ENCODE measurements around the gene CYREN. TPM values are rescaled to one million over a fixed set of nuclear protein-coding genes. Genes with fewer than 3 reads are reported as not detected.

The CYREN gene
- total and polyA plus RNA-seq, 9 of the 15 experiments (the other 6 are each of a cell fraction or from before 2014, with no cell fraction given), result 13.9 to 108 (median 88.8) TPM

DNA sequence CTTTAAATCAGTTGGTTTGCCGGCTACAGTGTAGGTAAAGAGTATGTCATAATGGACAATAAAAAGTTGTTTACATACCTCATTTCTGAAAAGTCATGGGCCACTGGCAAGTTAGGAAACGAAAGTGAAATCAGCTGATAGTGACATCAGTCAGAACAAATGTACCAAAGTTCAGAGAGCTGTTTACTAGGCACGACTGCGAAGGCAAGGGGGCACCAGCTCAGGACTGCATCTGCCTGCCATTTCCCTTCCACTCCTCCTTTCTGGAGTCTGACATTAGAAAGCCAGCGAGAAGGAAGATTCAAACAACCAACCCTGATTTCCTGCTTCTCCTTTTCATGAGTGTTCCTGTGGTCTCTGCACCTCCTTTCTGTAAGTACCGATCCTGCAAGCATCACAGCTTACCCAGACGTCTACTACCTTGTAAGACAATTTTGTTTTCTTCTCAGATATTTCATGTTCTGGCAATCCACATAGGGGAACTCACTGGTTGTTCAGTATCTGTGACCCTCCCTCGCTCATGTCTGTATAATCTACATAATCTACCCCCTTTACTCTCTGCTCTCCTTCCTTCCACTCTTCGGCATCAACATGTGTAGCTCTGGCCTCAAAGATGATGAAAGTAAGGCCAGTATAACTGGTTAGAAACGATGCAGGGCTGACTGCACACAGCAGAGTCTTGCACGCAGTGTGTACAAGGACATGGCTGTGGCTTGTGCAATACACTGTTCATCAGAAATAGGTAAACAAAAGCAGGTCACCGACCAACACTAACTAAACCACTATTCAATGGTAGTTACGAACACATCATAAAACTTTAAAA is 22.4 kb downstream of the CYREN start, which contains the start of gene TMEM140 (continued):
- TF ChIP-seq, protein P1, sequence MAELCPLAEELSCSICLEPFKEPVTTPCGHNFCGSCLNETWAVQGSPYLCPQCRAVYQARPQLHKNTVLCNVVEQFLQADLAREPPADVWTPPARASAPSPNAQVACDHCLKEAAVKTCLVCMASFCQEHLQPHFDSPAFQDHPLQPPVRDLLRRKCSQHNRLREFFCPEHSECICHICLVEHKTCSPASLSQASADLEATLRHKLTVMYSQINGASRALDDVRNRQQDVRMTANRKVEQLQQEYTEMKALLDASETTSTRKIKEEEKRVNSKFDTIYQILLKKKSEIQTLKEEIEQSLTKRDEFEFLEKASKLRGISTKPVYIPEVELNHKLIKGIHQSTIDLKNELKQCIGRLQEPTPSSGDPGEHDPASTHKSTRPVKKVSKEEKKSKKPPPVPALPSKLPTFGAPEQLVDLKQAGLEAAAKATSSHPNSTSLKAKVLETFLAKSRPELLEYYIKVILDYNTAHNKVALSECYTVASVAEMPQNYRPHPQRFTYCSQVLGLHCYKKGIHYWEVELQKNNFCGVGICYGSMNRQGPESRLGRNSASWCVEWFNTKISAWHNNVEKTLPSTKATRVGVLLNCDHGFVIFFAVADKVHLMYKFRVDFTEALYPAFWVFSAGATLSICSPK (IDR thresholded peaks at IDR 0.05; ENCODE audit: borderline replicate concordance), result no peak
- TF ChIP-seq CREM (IDR thresholded peaks at IDR 0.05; ENCODE audit: low read depth), result no peak
- no peak for TF ChIP-seq ZNF79 (CRISPR knock-in tag; IDR thresholded peaks at IDR 0.05; ENCODE audit: low read depth)
- TF ChIP-seq, protein P2, sequence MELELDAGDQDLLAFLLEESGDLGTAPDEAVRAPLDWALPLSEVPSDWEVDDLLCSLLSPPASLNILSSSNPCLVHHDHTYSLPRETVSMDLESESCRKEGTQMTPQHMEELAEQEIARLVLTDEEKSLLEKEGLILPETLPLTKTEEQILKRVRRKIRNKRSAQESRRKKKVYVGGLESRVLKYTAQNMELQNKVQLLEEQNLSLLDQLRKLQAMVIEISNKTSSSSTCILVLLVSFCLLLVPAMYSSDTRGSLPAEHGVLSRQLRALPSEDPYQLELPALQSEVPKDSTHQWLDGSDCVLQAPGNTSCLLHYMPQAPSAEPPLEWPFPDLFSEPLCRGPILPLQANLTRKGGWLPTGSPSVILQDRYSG (tag; conservative IDR thresholded peaks at IDR 0.05; ENCODE audit: low read depth), result no peak
- TF ChIP-seq, protein P3, sequence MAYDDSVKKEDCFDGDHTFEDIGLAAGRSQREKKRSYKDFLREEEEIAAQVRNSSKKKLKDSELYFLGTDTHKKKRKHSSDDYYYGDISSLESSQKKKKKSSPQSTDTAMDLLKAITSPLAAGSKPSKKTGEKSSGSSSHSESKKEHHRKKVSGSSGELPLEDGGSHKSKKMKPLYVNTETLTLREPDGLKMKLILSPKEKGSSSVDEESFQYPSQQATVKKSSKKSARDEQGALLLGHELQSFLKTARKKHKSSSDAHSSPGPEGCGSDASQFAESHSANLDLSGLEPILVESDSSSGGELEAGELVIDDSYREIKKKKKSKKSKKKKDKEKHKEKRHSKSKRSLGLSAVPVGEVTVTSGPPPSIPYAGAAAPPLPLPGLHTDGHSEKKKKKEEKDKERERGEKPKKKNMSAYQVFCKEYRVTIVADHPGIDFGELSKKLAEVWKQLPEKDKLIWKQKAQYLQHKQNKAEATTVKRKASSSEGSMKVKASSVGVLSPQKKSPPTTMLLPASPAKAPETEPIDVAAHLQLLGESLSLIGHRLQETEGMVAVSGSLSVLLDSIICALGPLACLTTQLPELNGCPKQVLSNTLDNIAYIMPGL (CRISPR knock-in tag; IDR thresholded peaks at IDR 0.05), result no peak
- no peak for TF ChIP-seq BDP1 (IDR thresholded peaks at IDR 0.05; ENCODE audit: insufficient read depth, insufficient read length)
- no peak for TF ChIP-seq ZBTB1 (CRISPR knock-in tag; IDR thresholded peaks at IDR 0.05; ENCODE audit: borderline replicate concordance, low read depth)
- peak; percentile 32 to 72; a peak in 2 of 4 replicates for TF ChIP-seq FOXA3 (CRISPR knock-in tag; conservative IDR thresholded peaks at IDR 0.05 in 1 of 2, IDR thresholded peaks at IDR 0.05 in 1 of 2)
- no peak for TF ChIP-seq MEF2D (tag; conservative IDR thresholded peaks at IDR 0.05; ENCODE audit: low read depth)
- TF ChIP-seq RBM17 (IDR thresholded peaks at IDR 0.05; ENCODE audit: borderline replicate concordance, low read depth, low read length), result no peak
- TF ChIP-seq, protein P4, sequence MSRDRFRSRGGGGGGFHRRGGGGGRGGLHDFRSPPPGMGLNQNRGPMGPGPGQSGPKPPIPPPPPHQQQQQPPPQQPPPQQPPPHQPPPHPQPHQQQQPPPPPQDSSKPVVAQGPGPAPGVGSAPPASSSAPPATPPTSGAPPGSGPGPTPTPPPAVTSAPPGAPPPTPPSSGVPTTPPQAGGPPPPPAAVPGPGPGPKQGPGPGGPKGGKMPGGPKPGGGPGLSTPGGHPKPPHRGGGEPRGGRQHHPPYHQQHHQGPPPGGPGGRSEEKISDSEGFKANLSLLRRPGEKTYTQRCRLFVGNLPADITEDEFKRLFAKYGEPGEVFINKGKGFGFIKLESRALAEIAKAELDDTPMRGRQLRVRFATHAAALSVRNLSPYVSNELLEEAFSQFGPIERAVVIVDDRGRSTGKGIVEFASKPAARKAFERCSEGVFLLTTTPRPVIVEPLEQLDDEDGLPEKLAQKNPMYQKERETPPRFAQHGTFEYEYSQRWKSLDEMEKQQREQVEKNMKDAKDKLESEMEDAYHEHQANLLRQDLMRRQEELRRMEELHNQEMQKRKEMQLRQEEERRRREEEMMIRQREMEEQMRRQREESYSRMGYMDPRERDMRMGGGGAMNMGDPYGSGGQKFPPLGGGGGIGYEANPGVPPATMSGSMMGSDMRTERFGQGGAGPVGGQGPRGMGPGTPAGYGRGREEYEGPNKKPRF (IDR thresholded peaks at IDR 0.05; ENCODE audit: low read depth, low read length), result no peak
- no peak for TF ChIP-seq TFAM (CRISPR knock-in tag; conservative IDR thresholded peaks at IDR 0.05)
- TF ChIP-seq ZNF696 (CRISPR knock-in tag; conservative IDR thresholded peaks at IDR 0.05), result no peak
- TF ChIP-seq SAP30 (IDR thresholded peaks at IDR 0.05; ENCODE audit: borderline replicate concordance, insufficient read depth, low read depth, low read length, poor library complexity, severe bottlenecking), result no peak
- TF ChIP-seq ASH1L (IDR thresholded peaks at IDR 0.05; ENCODE audit: borderline replicate concordance, low read depth, partially characterized antibody), result no peak
- TF ChIP-seq, protein P5, sequence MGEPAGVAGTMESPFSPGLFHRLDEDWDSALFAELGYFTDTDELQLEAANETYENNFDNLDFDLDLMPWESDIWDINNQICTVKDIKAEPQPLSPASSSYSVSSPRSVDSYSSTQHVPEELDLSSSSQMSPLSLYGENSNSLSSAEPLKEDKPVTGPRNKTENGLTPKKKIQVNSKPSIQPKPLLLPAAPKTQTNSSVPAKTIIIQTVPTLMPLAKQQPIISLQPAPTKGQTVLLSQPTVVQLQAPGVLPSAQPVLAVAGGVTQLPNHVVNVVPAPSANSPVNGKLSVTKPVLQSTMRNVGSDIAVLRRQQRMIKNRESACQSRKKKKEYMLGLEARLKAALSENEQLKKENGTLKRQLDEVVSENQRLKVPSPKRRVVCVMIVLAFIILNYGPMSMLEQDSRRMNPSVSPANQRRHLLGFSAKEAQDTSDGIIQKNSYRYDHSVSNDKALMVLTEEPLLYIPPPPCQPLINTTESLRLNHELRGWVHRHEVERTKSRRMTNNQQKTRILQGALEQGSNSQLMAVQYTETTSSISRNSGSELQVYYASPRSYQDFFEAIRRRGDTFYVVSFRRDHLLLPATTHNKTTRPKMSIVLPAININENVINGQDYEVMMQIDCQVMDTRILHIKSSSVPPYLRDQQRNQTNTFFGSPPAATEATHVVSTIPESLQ (CRISPR knock-in tag; IDR thresholded peaks at IDR 0.05), result no peak
